H9 (cell line): ENCODE data around the gene SHE. TPM values are rescaled to one million over a fixed set of nuclear protein-coding genes. Genes with fewer than 3 reads are reported as not detected.

Experiments used
- DNase-seq: peaks from one replicate; pipeline ENCODE4 v3.0.0-alpha.2; 2017
- H2AFZ ChIP-seq: one replicate; pipeline ENCODE4 v1.6.1; 2013; ENCODE audit warnings: mild to moderate bottlenecking, low read length, control low read depth, moderate library complexity
- H2AK5ac ChIP-seq: 2 replicates; pipeline ENCODE4 v1.6.1; 2013; ENCODE audit warnings: low read length, control low read depth, mixed read lengths; ENCODE audit not compliant: insufficient read length
- H2BK120ac ChIP-seq: one replicate; pipeline ENCODE4 v1.6.1; 2013; ENCODE audit warnings: low read depth, mild to moderate bottlenecking, low read length, control low read depth, inconsistent platforms; ENCODE audit not compliant: poor library complexity, severe bottlenecking
- H2BK12ac ChIP-seq: 2 replicates; pipeline ENCODE4 v1.6.1; 2013; ENCODE audit warnings: low read length, control low read depth, mixed read lengths, low read depth; ENCODE audit not compliant: insufficient read length
- H2BK15ac ChIP-seq: 2 replicates; pipeline ENCODE4 v1.6.1; 2013; ENCODE audit warnings: low read depth, low read length, control low read depth
- H2BK20ac ChIP-seq: one replicate; pipeline ENCODE4 v1.6.1; 2013; ENCODE audit warnings: low read depth, mild to moderate bottlenecking, low read length, control low read depth, inconsistent platforms; ENCODE audit not compliant: poor library complexity, severe bottlenecking
- H2BK5ac ChIP-seq: 2 replicates; pipeline ENCODE4 v1.6.1; 2013; ENCODE audit warnings: low read length, control low read depth, mixed read lengths; ENCODE audit not compliant: insufficient read length
- H3K14ac ChIP-seq: 2 replicates; pipeline ENCODE4 v1.6.1; 2013; ENCODE audit warnings: low read length, control low read depth; ENCODE audit not compliant: insufficient read depth
- H3K18ac ChIP-seq: 2 replicates; pipeline ENCODE4 v1.6.1; 2013; ENCODE audit warnings: low read depth, mild to moderate bottlenecking, mixed read lengths, low read length, control low read depth; ENCODE audit not compliant: insufficient read length
- H3K23ac ChIP-seq: 2 replicates; pipeline ENCODE4 v1.6.1; 2013; ENCODE audit warnings: low read length, control low read depth, mixed read lengths, low read depth; ENCODE audit not compliant: insufficient read length
- H3K23me2 ChIP-seq: 2 replicates; pipeline ENCODE4 v1.6.1; 2013; ENCODE audit warnings: low read depth, mild to moderate bottlenecking, mixed read lengths, low read length, control low read depth; ENCODE audit not compliant: insufficient read length, poor library complexity, severe bottlenecking
- H3K27ac ChIP-seq: 2 replicates; pipeline ENCODE4 v1.5.1; 2013; ENCODE audit warnings: low read length, control low read depth, mixed read lengths, low read depth; ENCODE audit not compliant: insufficient read length
- H3K27me3 ChIP-seq: 2 replicates; pipeline ENCODE4 v1.6.1; 2013; ENCODE audit warnings: low read length, control low read depth, inconsistent platforms; ENCODE audit not compliant: insufficient read depth
- H3K4ac ChIP-seq: 2 replicates; pipeline ENCODE4 v1.6.1; 2013; ENCODE audit warnings: low read depth, mild to moderate bottlenecking, control low read depth, inconsistent platforms, low read length, moderate library complexity
- H3K4me1 ChIP-seq: 2 replicates; pipeline ENCODE4 v1.6.1; 2013; ENCODE audit warnings: low read length, control low read depth, inconsistent platforms; ENCODE audit not compliant: insufficient read depth
- H3K4me2 ChIP-seq: 2 replicates; pipeline ENCODE4 v1.6.1; 2013; ENCODE audit warnings: low read length, control low read depth, mixed read lengths; ENCODE audit not compliant: insufficient read length, insufficient read depth
- H3K56ac ChIP-seq: 2 replicates; pipeline ENCODE4 v1.6.1; 2013; ENCODE audit warnings: low read depth, mild to moderate bottlenecking, mixed read lengths, low read length, control low read depth; ENCODE audit not compliant: insufficient read length
- H3K79me1 ChIP-seq: 2 replicates; pipeline ENCODE4 v1.6.1; 2013; ENCODE audit warnings: low read depth, mild to moderate bottlenecking, moderate library complexity, low read length, control low read depth, inconsistent platforms; ENCODE audit not compliant: insufficient read depth, poor library complexity, severe bottlenecking
- H3K79me2 ChIP-seq: 2 replicates; pipeline ENCODE4 v1.6.1; 2013; ENCODE audit warnings: low read length, control low read depth, inconsistent platforms; ENCODE audit not compliant: insufficient read depth
- H3K9ac ChIP-seq: 2 replicates; pipeline ENCODE4 v1.6.1; 2013; ENCODE audit warnings: low read length, control low read depth, mixed read lengths; ENCODE audit not compliant: insufficient read length; ENCODE audit errors: extremely low read depth
- H3K9me3 ChIP-seq: one replicate; pipeline ENCODE4 v1.6.1; 2013; ENCODE audit warnings: low read depth, low read length, inconsistent platforms; ENCODE audit not compliant: control insufficient read depth
- H3T11ph ChIP-seq: one replicate; pipeline ENCODE4 v1.6.1; 2013; ENCODE audit warnings: mild to moderate bottlenecking, low read length, control low read depth, inconsistent platforms
- H4K20me1 ChIP-seq: one replicate; pipeline ENCODE4 v1.6.1; 2013; ENCODE audit not compliant: control insufficient read depth, insufficient read length, insufficient read depth
- H4K5ac ChIP-seq: 2 replicates; pipeline ENCODE4 v1.6.1; 2013; ENCODE audit warnings: low read depth, mild to moderate bottlenecking, mixed read lengths, low read length, control low read depth; ENCODE audit not compliant: insufficient read length
- H4K8ac ChIP-seq: replicated peaks from 2 replicates; pipeline ENCODE4 v1.6.1; 2013; ENCODE audit warnings: low read length, control low read depth, mixed read lengths, low read depth; ENCODE audit not compliant: insufficient read length
- H4K91ac ChIP-seq: 2 replicates; pipeline ENCODE4 v1.6.1; 2013; ENCODE audit warnings: low read depth, mild to moderate bottlenecking, moderate library complexity, mixed read lengths, low read length, control low read depth; ENCODE audit not compliant: insufficient read length
- H3K27ac Mint-ChIP-seq, 3 experiments: 2 replicates in 2 of 3; 3 replicates in 1 of 3; pipeline ENCODE4 v1.8.0; 2020 to 2021; ENCODE audit warnings: mixed read lengths in 3 of 3, mild to moderate bottlenecking in 1 of 3, moderate library complexity in 1 of 3
- H3K27me3 Mint-ChIP-seq: 2 replicates; pipeline ENCODE4 v1.8.0; 2021; ENCODE audit warnings: low read depth, mild to moderate bottlenecking, moderate library complexity, mixed read lengths
- H3K36me3 Mint-ChIP-seq, 3 experiments: 2 replicates in 2 of 3; 3 replicates in 1 of 3; pipeline ENCODE4 v1.8.0; 2020 to 2021; ENCODE audit warnings: low read depth in 3 of 3, mixed read lengths in 3 of 3; ENCODE audit not compliant: insufficient read depth in 1 of 3
- H3K4me1 Mint-ChIP-seq, 2 experiments: 2 replicates each; pipeline ENCODE4 v1.8.0; 2020; ENCODE audit warnings: mixed read lengths in 2 of 2
- H3K4me3 Mint-ChIP-seq, 2 experiments: 2 replicates in 1 of 2; 3 replicates in 1 of 2; pipeline ENCODE4 v1.8.0; 2020 to 2021; ENCODE audit warnings: mild to moderate bottlenecking in 2 of 2, mixed read lengths in 2 of 2, moderate library complexity in 1 of 2
- H3K9me3 Mint-ChIP-seq, 2 experiments: 2 replicates in 1 of 2; 3 replicates in 1 of 2; pipeline ENCODE4 v1.8.0; 2020; ENCODE audit warnings: mild to moderate bottlenecking in 2 of 2, mixed read lengths in 2 of 2, moderate library complexity in 1 of 2
- WGBS: extraction: QIAGEN DNeasy Blood & Tissue Kit; methylation state at CpG from one replicate; pipeline ENCODE4 v1.1.7; 2013; ENCODE audit warnings: missing lambda C conversion rate, low lambda C conversion rate, mixed read lengths; ENCODE audit not compliant: insufficient read length; ENCODE audit errors: extremely low coverage; 5-methylcytosine and 5-hydroxymethylcytosine counted together
- total RNA-seq: library from RNA; stranded (reverse); gene quantifications from 2 replicates; pipeline ENCODE4 v1.2.1, GENCODE V29; 2021
- TF ChIP-seq, protein P1 (sequence below): fragments of 200-600 bp; sonication (generic); conservative IDR thresholded peaks from 3 replicates; pipeline ENCODE4 v1.8.0; 2021; ENCODE audit warnings: antibody characterized with exemption, mild to moderate bottlenecking

SHE gene
- total RNA-seq, 1 experiment from 2014 or later, result 0.48 TPM

DNA sequence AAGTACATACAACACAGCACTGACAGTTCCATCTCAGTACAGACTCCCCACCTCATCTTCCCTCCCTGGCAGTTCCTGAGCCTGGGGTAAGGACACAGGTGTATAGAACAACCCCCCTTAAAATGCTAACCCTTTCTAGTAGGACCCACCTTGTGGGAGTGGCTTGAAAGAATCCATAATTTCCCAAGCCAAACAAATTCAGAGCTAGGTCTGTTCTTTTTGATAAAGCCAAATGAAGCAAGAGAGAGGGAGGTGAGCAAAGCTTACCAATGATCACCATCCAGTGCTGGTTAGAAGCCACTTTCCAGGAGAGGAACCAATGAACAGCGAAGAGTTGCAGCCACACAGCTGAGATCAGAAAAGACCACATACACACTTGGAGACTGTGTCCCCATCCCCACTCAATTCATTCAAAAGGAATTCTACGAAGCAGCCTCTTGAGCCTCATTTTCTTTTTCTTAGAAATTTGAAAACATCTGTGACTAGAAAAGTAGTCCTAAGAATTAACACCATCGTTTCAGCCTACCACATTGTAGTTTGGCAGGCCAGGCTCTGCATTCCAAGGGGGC, 47.1 kb upstream of the SHE start:
- Histone ChIP-seq H3K79me1 (no peaks in the 10 kb centered on the region), H2BK12ac (no peak overlapping the region), H3K4me1 (no peaks in the 10 kb centered on the region), H4K91ac (no peak overlapping the region), H2BK5ac (no peak overlapping the region), H3K56ac (no peak overlapping the region), H2BK15ac (no peak overlapping the region), H3K23me2 (no peaks in the 10 kb centered on the region), H3K18ac (no peak overlapping the region), H3K27ac (no peak overlapping the region), H4K8ac (no peak overlapping the region), H3K27me3 (no peaks in the 10 kb centered on the region), H3K79me2 (no peaks in the 10 kb centered on the region), H3K9ac (no peak overlapping the region), H3K4me2 (no peak overlapping the region), H3K4ac (no peak overlapping the region), H3K14ac (no peak overlapping the region), H3K23ac (no peak overlapping the region), H2BK120ac (no peak overlapping the region), H2AK5ac (no peak overlapping the region), H3K9me3 (no peaks in the 10 kb centered on the region), H3T11ph (no peak overlapping the region), H4K20me1 (no peaks in the 10 kb centered on the region), H2AFZ (no peak overlapping the region), H2BK20ac (no peak overlapping the region), H4K5ac (no peak overlapping the region)
- H3K27ac Mint-ChIP-seq, result 0 out of 7 replicates have a peak overlapping the region, but pooled peaks of 1 of the 3 experiments have one; percentile 3
- no peaks in the 10 kb centered on the region for H3K9me3 Mint-ChIP-seq
- peaks cover 32 to 58% (median 53%) of the 10 kb centered on the region in 3 experiments for H3K36me3 Mint-ChIP-seq
- no peaks in the 10 kb centered on the region for H3K27me3 Mint-ChIP-seq
- peaks cover 2 to 3% of the 10 kb centered on the region in 2 experiments for H3K4me1 Mint-ChIP-seq
- no CpG with 5 or more reads among the region's 3 CpGs for WGBS
- TF ChIP-seq, protein P1, sequence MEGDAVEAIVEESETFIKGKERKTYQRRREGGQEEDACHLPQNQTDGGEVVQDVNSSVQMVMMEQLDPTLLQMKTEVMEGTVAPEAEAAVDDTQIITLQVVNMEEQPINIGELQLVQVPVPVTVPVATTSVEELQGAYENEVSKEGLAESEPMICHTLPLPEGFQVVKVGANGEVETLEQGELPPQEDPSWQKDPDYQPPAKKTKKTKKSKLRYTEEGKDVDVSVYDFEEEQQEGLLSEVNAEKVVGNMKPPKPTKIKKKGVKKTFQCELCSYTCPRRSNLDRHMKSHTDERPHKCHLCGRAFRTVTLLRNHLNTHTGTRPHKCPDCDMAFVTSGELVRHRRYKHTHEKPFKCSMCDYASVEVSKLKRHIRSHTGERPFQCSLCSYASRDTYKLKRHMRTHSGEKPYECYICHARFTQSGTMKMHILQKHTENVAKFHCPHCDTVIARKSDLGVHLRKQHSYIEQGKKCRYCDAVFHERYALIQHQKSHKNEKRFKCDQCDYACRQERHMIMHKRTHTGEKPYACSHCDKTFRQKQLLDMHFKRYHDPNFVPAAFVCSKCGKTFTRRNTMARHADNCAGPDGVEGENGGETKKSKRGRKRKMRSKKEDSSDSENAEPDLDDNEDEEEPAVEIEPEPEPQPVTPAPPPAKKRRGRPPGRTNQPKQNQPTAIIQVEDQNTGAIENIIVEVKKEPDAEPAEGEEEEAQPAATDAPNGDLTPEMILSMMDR, result no peak
- no peak for DNase-seq
- no peak overlapping the region for H3K4me3 Mint-ChIP-seq
